GM12892 (cell line): ENCODE data around the gene EYS.
"Not testable (repeated sequence)": the region's sequence is repeated elsewhere in the genome, so short reads cannot be mapped to it uniquely, and the experiment has no call there.

Experiments used
- DNase-seq: peaks from one replicate; pipeline ENCODE4 v3.0.0; 2011; ENCODE audit not compliant: insufficient read length
- FAIRE-seq: peaks from 2 replicates; lab custom pipeline; 2011; peaks lifted over from hg19 to GRCh38; lab: Jason Lieb, UNC
- POLR2A ChIP-seq: IDR thresholded peaks from 2 replicates; pipeline ENCODE4 v1.6.1; 2011; ENCODE audit warnings: low read depth, low read length, control low read depth
- POLR2AphosphoS5 ChIP-seq: IDR thresholded peaks from 2 replicates; pipeline ENCODE4 v1.6.1; 2011; ENCODE audit warnings: low read depth, low read length, control low read depth
- TAF1 ChIP-seq: IDR thresholded peaks from 2 replicates; pipeline ENCODE4 v1.6.1; 2011; ENCODE audit warnings: low read depth, mild to moderate bottlenecking, control low read depth, low read length, borderline replicate concordance

The EYS gene

GRCh38 chr6:63888416-63888815, 1818.6 kb downstream of the EYS start:
- DNase-seq = no peak
- no peak for FAIRE-seq
- TF ChIP-seq POLR2A (no peak), TAF1 (no peak), POLR2AphosphoS5 (no peak)

GRCh38 chr6:63887804-63888203, 1819.2 kb downstream of the EYS start:
- FAIRE-seq, DNase-seq: not testable (repeated sequence)

- TF ChIP-seq POLR2A = no peak
- TF ChIP-seq TAF1 = no peak
- no peak for TF ChIP-seq POLR2AphosphoS5
- no peak for DNase-seq
- no peak for FAIRE-seq
These were observed 1819.8 kb downstream of the EYS start for GRCh38 chr6:63887002-63887751.

- DNase-seq (no peak), FAIRE-seq (no peak)
- no peak for TF ChIP-seq POLR2A
- no peak for TF ChIP-seq POLR2AphosphoS5
- TF ChIP-seq TAF1 = no peak
These were observed 1820.7 kb downstream of the EYS start for GRCh38 chr6:63886341-63886740.

GRCh38 chr6:63883597-63883996, 1823.4 kb downstream of the EYS start:
- TF ChIP-seq TAF1 (no peak), POLR2A (no peak), POLR2AphosphoS5 (no peak)
- DNase-seq (no peak), FAIRE-seq (no peak)

GRCh38 chr6:63882208-63882607, 1824.8 kb downstream of the EYS start:
- FAIRE-seq (no peak), DNase-seq (no peak)
- TF ChIP-seq TAF1 (no peak), POLR2AphosphoS5 (no peak), POLR2A (no peak)

GRCh38 chr6:63881791-63882190, 1825.2 kb downstream of the EYS start:
- TF ChIP-seq TAF1 (no peak), POLR2AphosphoS5 (no peak), POLR2A (no peak)
- FAIRE-seq (no peak), DNase-seq (no peak)

- no peak for FAIRE-seq
- DNase-seq = no peak
- TF ChIP-seq POLR2A = no peak
- no peak for TF ChIP-seq TAF1
- no peak for TF ChIP-seq POLR2AphosphoS5
These were observed 1834.8 kb downstream of the EYS start for GRCh38 chr6:63872233-63872632.

GRCh38 chr6:63868351-63868750, 1838.7 kb downstream of the EYS start:
- TF ChIP-seq POLR2A = no peak
- no peak for TF ChIP-seq TAF1
- FAIRE-seq = no peak
- DNase-seq = no peak

- no peak for FAIRE-seq
- DNase-seq = no peak
- TF ChIP-seq POLR2A = no peak
These were observed 1842.2 kb downstream of the EYS start for GRCh38 chr6:63864671-63865318.

- DNase-seq (no peak), FAIRE-seq (no peak)
- TF ChIP-seq TAF1 (no peak), POLR2AphosphoS5 (no peak), POLR2A (no peak)
These were observed 1843.0 kb downstream of the EYS start for GRCh38 chr6:63864061-63864460.

GRCh38 chr6:63862486-63863198, 1844.4 kb downstream of the EYS start:
- TF ChIP-seq POLR2A = no peak
- no peak for FAIRE-seq
- no peak for DNase-seq
